Muscle of arm (tissue), 14 donors: ENCODE data around the gene NUSAP1. TPM values are rescaled to one million over a fixed set of nuclear protein-coding genes. Genes with fewer than 3 reads are reported as not detected.
A peak's percentile ranks its signal among the peaks of the same experiment; 100 is the strongest.
"Not testable (repeated sequence)": the region's sequence is repeated elsewhere in the genome, so short reads cannot be mapped to it uniquely, and the experiment has no call there.

Experiments
- DNase-seq: peaks from one replicate; pipeline ENCODE4 v3.0.0-alpha.2; 2013
- long read RNA-seq, 11 donors: transcript quantifications; one replicate each; lab custom pipeline, GENCODE V29; 2026
- polyA plus RNA-seq, 12 donors: library from polyadenylated mRNA; unstranded; fragments of 120-200 nt; gene quantifications; one replicate each; pipeline ENCODE4 v1.2.1, GENCODE V29; 2013; ENCODE audit not compliant: insufficient read length in 12 of 12

NUSAP1 gene
- 10 to 100 TPM in 11 of 12 donors, not detected in 1; 21.7 to 88.5 (median 45.9) TPM for polyA plus RNA-seq
- long read RNA-seq, donor 1, partial matches to known transcripts, result 26 of 44 reads
- long read RNA-seq, donor 1, other reads (novel, unspliced or antisense), result 14 of 44 reads
- long read RNA-seq, donor 2, transcript NUSAP1-201 (11 exons, 2,409 nt), result major isoform, 5 of 15 reads
- long read RNA-seq, donor 2, transcript NUSAP1-208 (11 exons, 1,629 nt), result major isoform, 5 of 15 reads
- long read RNA-seq, donor 2, partial matches to known transcripts, result 0 of 15 reads
- long read RNA-seq, donor 2, other reads (novel, unspliced or antisense), result 0 of 15 reads
- long read RNA-seq, donor 3, partial matches to known transcripts, result 0 of 3 reads
- long read RNA-seq, donor 3, other reads (novel, unspliced or antisense), result 0 of 3 reads
- long read RNA-seq, donor 4, partial matches to known transcripts, result 11 of 17 reads
- long read RNA-seq, donor 4, other reads (novel, unspliced or antisense), result 0 of 17 reads
- long read RNA-seq, donor 5, partial matches to known transcripts, result 48 of 57 reads
- long read RNA-seq, donor 5, other reads (novel, unspliced or antisense), result 0 of 57 reads
- long read RNA-seq, donor 6, partial matches to known transcripts, result 23 of 28 reads
- long read RNA-seq, donor 6, other reads (novel, unspliced or antisense), result 0 of 28 reads
- long read RNA-seq, donor 7, partial matches to known transcripts, result 21 of 28 reads
- long read RNA-seq, donor 7, other reads (novel, unspliced or antisense), result 0 of 28 reads
- long read RNA-seq, donor 8, partial matches to known transcripts, result 0 of 14 reads
- long read RNA-seq, donor 8, other reads (novel, unspliced or antisense), result 5 of 14 reads
- long read RNA-seq, donor 9, partial matches to known transcripts, result 0 of 5 reads
- long read RNA-seq, donor 9, other reads (novel, unspliced or antisense), result 0 of 5 reads
- long read RNA-seq, donor 10, transcript NUSAP1-202 (11 exons, 2,274 nt), result major isoform, 5 of 9 reads
- long read RNA-seq, donor 10, partial matches to known transcripts, result 0 of 9 reads
- long read RNA-seq, donor 10, other reads (novel, unspliced or antisense), result 0 of 9 reads
- long read RNA-seq, donor 11, transcript NUSAP1-202 (11 exons, 2,274 nt), result major isoform, 6 of 13 reads
- long read RNA-seq, donor 11, partial matches to known transcripts, result 0 of 13 reads
- long read RNA-seq, donor 11, other reads (novel, unspliced or antisense), result 0 of 13 reads

- peak; percentile 99 for DNase-seq
Observed at GRCh38 chr15:41332194-41333025, at the start of gene NUSAP1, which contains the start of gene OIP5. NUSAP1 (plus strand) TSS chr15:41332881; CDS start chr15:41332958, 77 bp downstream. OIP5 (minus strand) TSS chr15:41332591; CDS start chr15:41332561, 30 bp downstream.

DNA sequence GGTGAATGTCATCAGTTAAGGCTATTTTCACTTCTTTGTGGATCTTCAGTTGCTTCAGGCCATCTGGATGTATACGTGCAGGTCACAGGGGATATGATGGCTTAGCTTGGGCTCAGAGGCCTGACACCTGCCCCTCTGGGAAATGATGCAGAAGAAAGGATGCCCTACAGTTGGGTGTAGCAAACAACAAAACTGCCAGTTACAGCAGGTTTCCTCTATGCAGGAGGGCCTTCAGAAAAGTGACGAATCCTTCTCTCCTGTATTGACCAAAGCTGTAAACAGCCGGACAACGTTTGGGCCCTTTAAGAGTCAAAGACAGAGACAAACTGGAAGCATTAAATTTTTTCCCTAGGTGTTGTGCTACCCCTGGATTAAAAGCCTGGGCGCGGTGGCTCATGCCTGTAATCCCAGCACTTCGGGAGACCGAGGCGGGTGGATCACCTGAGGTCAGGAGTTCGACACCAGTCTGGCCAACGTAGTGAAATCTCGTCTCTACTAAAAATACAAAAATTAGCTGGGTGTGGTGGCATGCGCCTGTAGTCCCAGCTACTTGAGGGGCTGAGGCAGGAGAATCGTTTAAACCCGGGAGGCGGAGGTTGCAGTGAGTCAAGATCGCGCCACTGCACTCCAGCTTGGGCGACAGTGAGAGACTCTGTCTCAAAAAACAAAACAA lies 49.6 kb upstream of the NUSAP1 start:
- not testable (repeated sequence) for DNase-seq

GRCh38 chr15:41283653-41284426 lies 48.8 kb upstream of the NUSAP1 start:
- DNase-seq, result peak; percentile 99

- peak; percentile 30 for DNase-seq
Observed at GRCh38 chr15:41284427-41285177, 48.1 kb upstream of the NUSAP1 start.

DNA sequence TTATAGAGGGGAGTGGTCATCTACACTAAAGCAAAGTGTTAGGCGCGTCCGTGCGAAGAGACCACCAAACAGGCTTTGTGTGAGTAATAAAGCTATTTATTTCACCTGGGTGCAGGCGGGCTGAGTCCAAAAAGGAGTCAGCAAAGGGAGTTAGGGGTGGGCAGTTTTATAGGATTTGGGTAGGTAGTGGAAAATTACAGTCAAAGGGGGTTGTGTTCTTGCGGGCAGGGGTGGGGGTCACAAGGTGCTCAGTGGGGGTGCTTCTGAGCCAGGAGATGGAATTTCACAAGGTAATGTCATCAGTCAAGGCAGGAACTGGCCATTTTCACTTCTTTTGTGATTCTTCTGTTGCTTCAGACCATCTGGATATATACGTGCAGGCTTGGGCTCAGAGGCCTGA lies 47.4 kb upstream of the NUSAP1 start:
- no peak for DNase-seq

- DNase-seq, result no peak
Observed at GRCh38 chr15:41286665-41287333, 45.9 kb upstream of the NUSAP1 start.

DNA sequence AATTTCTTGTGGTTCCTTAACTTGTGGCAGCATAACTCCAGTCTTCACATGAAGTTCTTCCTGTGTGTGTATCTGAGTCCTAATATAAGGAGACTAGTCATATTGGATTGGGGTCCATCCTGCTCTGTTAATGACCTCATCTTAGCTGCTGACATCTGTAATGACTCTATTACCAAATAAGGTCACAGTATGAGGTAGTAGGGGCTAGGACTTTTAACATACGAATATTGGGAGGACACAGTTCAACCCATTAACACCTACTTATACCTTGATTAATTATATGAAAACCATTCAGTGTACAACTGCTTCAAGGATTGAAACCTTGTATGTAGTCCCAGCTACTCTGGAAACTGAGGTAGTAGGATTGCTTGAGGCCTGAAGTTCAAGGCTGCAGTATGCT lies 44.2 kb upstream of the NUSAP1 start:
- DNase-seq, result no peak

DNA sequence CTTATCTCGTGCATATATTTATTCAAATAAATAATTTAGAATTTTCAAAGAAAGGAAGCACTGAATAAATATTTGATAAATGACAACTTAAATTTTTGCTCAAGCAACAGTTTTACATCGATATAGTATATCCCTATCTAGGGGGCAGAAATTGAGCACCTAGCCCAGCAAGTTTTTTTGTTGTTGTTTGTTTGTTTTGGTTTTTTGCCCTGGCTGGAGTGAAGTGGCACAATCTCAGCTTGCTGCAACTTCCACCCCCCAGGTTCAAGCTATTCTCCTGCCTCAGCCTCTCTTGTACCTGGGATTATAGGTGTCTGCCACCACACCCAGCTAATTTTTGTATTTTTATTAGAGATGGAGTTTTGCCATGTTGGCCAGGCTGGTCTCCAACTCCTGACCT lies 42.7 kb upstream of the NUSAP1 start:
- DNase-seq, result no peak

DNA sequence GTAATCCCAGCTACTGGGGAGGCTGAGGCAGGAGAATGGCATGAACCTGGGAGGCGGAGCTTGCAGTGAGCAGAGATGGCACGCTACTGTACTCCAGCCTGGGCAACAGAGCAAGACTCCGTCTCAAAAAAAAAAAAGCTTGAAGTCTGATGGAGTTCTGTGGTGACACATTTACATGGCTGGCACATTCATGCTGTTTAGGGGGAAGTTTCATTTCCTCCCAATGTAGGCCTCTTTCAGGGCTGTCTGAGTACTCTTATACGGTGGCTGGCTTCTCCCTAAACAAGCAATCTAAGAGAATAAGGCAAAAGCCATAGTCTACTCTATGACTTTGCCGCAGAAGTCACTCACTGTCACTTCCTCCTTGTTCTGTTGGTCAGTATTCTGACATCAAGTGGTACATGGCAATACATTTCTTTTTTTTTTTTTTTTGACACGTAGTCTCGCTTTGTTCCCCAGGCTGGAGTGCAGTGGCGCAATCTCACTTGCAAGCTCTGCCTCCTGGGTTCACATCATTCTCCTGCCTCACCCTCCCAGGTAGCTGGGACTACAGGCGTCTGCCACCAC lies 41.5 kb upstream of the NUSAP1 start:
- no peak for DNase-seq

DNA sequence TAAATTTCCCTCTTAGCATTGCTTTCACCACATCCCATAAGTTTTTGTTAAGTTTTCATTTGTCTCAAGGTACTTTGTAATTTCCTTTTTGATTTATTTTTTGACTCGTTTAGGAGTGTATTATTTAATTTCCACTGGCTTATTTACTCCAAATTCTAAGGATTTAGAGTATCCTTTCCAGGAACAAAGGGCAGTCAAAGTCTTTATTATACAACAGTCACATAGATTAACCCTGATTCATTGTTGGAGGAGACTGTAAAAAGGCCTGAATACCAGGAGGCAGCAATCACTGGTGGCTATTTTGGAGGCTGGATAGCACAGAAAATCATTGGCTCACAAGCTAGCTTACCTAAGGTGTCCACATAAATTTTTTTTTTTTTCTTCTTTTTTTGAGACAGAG lies 40.2 kb upstream of the NUSAP1 start:
- no peak for DNase-seq

DNA sequence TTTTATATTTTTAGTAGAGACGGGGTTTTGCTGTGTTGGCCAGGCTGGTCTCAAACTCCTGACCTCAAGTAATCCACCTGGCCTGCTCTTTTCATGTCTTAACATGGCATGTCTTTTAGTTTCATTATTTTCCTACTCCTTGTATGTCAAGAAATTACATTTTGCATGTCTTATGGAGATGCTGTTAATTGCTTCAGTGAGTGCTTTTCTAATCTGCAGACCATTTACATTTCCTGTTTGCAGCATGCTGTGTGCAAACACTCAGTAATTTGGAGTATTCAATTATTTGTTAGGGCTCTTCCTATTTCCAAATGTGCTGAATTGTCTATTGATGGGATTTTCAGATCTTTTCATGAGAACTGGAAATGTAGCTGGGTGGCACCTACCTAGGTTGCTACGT lies 31.5 kb upstream of the NUSAP1 start:
- not testable (repeated sequence) for DNase-seq

- no peak for DNase-seq
Observed at GRCh38 chr15:41301587-41301986, 31.1 kb upstream of the NUSAP1 start.

DNA sequence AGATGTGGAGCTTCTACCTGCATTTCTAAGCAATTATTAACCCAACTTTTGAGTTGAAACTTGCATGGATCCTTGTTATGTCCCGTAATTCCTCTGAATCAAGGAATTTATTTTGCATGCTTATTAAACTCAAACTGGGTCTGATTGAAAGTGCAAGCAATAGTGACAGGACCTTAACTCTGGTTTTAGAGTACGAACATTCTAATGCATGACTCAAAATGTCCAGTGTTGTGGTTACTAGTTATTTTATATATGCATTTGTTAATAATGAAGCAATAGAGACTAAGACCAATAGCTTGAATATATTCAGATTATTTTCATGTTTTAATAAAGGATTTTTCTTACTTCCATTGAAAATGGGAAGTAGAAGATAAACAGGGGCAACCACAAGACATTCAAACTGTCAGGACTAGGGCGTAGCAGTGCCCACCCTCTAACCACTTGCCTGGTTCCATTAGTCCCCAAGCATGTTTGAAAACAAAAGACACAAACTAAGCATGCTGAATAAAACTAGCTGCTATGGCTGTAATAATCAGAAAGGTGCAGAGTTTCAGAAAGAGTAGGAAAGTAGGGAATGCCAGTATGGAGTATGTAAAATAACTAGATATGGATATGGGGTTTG lies 28.4 kb upstream of the NUSAP1 start:
- DNase-seq, result no peak

GRCh38 chr15:41307679-41308078 lies 25.0 kb upstream of the NUSAP1 start:
- DNase-seq, result no peak

GRCh38 chr15:41309226-41309905 lies 23.3 kb upstream of the NUSAP1 start:
- DNase-seq, result no peak

DNA sequence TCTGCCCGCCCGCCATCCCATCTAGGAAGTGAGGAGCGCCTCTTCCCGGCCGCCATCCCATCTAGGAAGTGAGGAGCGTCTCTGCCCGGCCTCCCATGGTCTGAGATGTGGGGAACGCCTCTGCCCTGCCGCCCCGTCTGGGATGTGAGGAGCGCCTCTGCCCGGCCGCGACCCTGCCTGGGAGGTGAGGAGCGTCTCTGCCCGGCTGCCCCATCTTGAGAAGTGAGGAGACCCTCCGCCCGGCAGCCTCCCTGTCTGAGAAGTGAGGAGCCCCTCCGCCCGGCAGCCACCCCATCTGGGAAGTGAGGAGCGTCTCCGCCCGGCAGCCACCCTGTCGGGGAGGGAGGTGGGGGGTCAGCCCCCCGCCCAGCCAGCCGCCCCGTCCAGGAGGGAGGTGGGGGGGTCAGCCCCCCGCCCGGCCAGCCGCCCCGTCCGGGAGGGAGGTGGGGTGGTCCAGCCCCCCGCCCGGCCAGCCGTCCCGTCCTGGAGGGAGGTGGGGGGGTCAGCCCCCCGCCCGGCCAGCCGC lies 11.8 kb upstream of the NUSAP1 start:
- not testable (repeated sequence) for DNase-seq
